Erythroblast (primary cell): Measurements from ENCODE around the gene TRA2B.

Experiments
- DNase-seq, 2 experiments: peaks; one replicate each; lab custom pipeline; 2025; lab: John Stamatoyannopoulos, UW
- GATA1 ChIP-seq: IDR thresholded peaks from 2 replicates; pipeline ENCODE4 v1.6.1; 2011; ENCODE audit warnings: low read depth, mild to moderate bottlenecking, control low read depth, low read length, moderate library complexity
- POLR2A ChIP-seq: IDR thresholded peaks from 2 replicates; pipeline ENCODE4 v1.6.1; 2011; ENCODE audit warnings: mild to moderate bottlenecking, low read length

TRA2B gene

DNA sequence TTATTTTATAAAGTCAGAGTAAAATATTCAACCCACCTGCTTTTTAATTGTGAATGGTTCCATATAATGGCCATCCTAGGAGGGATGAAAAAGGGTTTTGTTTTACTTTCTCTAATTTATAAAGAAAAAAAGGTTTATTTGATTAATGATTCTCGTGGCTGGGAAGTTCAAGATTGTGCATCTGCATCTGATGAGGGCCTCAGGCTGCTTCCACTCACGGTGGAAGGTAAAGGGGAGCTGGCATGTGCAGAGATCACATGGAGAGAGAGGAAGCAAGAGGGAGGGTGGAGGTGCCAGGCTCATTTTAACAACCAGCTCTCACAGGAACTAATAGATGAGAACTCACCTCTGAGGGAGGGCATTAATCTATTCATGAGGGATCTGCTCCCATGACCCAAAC, 27.7 kb upstream of the TRA2B start:
- DNase-seq: no peak
- TF ChIP-seq GATA1 (no peak), POLR2A (no peak)

DNA sequence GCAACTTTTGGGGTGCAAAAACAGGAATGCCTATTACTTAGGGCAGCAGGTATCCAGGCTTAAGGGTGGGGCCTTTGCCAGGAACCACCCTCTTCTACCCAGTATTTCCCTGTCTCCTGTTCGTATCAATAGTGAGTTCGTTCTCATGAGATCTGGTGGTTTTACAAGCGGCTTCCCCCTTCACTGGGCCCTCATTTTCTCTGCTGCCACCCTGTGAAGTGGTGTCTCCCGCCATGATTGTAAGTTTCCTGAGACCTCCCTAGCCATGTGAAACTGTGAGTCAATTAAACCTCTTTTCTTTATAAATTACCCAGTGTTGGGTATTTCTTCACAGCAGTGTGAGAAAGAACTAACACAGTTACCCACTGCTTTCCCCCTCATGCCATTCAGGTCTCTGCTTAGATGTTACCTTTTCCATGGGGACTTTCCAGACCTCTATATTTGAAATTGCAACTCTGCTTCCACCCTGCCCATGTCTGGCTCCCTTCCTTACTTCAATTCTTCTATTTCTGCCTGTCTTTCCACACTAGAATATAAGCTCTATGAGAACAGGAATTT, 23.9 kb upstream of the TRA2B start:
- no peak for DNase-seq
- no peak for TF ChIP-seq POLR2A
- TF ChIP-seq GATA1: no peak

DNA sequence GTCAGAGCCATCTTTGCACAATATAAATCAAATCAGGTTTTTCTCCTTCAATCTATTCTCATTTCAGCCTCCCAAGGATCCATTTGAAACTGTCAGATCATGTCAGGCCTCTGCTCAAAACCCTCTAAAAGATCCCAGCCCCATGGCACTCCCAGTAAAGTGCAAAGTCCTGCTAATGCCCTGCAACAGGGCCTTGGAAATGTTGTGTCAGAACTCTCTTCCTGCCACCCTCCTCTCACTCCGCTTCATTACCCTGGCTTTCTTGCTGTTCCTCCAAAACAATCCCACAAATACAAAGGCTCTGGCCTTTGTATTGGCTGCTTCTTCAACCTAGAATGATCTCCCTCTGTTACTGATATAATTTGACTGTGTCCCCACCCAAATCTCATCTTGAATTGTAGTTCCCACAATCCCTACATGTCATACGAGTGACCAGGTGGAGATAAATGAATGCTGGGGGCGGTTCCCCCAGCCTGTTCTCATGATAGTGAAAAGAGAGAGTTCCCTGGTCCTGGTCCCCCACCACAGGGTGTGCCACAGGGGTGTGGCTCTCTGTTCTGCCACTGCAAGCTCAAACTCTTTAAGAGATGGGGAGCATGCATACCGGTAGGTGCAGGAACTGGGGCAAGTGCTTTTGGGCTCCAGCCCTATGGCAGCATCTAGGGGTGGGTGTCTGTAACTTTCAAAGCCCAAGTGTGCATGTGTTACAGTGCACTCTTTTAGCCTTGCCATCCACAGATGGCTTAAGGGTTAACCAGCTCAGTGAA, 22.9 kb upstream of the TRA2B start:
- TF ChIP-seq POLR2A (no peak), GATA1 (no peak)
- peak in 1 of 2 experiments; percentile 51 for DNase-seq

- peak; percentile 26 to 39 for DNase-seq
- no peak for TF ChIP-seq GATA1
- peak; percentile 25 for TF ChIP-seq POLR2A
Measured at GRCh38 chr3:185959609-185960521, 22.1 kb upstream of the TRA2B start.

DNA sequence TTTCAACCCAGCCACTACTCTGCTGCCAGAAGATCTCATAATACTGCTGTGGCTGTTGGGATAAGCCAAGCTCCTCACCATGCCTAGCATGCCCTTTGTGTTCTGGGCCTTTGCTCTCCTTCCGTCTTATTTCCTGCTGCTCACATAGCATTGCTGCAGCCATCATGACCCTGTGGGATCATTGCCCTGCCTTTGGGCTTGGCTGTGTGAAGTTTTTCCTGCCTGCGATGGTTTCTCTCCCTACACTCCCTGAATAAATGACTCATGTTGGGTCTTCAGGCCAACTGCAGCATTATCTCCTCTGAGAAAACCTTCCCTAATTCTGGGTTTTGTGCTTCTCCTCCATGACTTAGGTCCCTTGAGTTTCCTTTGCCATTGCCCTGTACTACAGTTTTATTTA, 20.8 kb upstream of the TRA2B start:
- TF ChIP-seq GATA1: no peak
- TF ChIP-seq POLR2A: no peak
- DNase-seq: no peak

DNA sequence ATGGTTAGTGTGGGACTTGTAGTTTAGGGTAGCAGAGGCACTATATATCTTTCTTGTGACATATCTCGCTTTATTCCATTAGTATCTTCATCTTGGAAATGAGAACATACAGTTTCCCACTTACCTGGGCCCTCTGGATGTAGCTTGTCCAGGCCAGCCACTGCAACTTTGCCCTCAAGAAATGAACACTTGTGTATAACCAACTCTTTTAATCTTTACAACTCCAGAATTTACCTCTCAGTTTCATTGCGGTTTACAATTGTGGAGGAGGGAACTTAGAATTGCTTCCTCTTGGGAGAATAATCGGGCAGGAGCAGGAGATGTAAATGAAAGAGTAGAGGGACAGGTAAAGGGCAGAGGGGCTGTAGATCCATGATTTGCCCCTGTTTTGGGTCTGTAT, 18.4 kb upstream of the TRA2B start:
- TF ChIP-seq GATA1 (no peak), POLR2A (no peak)

DNA sequence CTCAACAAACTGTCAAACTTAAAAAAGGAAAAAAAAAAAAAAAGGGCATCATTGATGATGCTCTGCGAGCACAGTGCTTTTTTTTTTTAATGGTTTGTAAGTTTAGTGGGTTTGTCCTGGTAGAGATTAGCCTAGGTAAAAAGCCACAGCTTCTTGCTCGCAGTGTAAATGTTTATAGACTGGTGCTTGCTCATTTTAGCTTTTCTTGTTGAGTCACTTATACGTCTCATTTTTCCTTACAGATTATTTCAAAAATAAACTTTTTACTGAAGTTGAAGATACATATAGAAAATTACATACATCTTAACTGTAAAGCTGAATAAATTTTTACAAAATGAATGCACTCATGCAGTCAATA, 16.5 kb upstream of the TRA2B start:
- DNase-seq: no peak
- no peak for TF ChIP-seq POLR2A

More for the DNA sequence above, 18.4 kb upstream of the TRA2B start:
- DNase-seq: no peak

DNA sequence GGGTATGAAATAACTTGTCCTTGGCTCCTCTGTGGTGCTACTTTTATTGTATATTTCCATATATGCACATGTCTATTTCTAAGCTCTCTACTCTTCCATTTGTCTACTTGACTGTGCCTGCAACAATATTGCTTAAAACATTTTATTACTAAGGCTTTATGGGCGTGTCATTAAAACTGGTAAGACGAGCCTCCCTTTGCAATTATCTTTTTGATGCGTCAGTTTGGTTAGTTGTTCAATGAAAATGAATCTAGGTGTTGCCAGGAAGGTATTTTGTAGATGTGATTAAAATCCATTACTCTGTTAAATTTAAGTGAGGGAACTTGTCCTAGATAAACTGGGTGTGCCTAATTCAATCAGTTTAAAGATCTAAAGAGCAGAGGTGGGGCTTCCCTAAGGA, 12.9 kb upstream of the TRA2B start:
- no peak for DNase-seq
- no peak for TF ChIP-seq GATA1
- no peak for TF ChIP-seq POLR2A

DNA sequence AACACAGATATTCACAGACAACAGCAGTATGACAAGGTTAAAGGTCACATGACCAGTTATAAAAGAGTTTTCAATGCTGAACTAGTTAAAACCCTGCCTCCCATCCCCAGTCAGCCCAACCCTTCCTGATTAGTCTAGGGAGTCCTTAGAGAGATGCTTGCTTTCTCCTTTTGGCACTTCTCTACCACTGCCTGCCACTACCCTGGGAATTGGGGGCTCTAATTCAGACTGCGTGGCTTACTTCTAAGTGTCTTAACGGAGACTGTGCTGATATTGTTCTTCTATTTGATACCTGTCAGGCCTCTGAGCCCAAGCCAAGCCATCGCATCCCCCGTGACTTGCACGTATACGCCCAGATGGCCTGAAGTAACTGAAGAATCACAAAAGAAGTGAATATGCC, 11.7 kb upstream of the TRA2B start:
- no peak for DNase-seq
- no peak for TF ChIP-seq POLR2A
- TF ChIP-seq GATA1: no peak

GRCh38 chr3:185948292-185948691, 10.5 kb upstream of the TRA2B start:
- no peak for TF ChIP-seq POLR2A

GRCh38 chr3:185943760-185944106, 5.9 kb upstream of the TRA2B start:
- TF ChIP-seq POLR2A (no peak), GATA1 (no peak)
- DNase-seq: no peak

More at GRCh38 chr3:185948292-185948691, 10.5 kb upstream of the TRA2B start:
- no peak for DNase-seq

- peak; percentile 79 to 91 for DNase-seq
- TF ChIP-seq POLR2A (no peak), GATA1 (no peak)
Measured at GRCh38 chr3:185942907-185943759, 5.3 kb upstream of the TRA2B start.

GRCh38 chr3:185942396-185942795, 4.6 kb upstream of the TRA2B start:
- TF ChIP-seq POLR2A: no peak
- TF ChIP-seq GATA1: no peak

More at GRCh38 chr3:185942396-185942795, 4.6 kb upstream of the TRA2B start:
- no peak for DNase-seq
